ENCODE results near the gene ABAT. TPM values are rescaled to one million over a fixed set of nuclear protein-coding genes. Genes with fewer than 3 reads are reported as not detected.

ABAT gene
- total RNA-seq, 2 donors from 2014 or later = 9.3 to 9.8 TPM

GRCh38 chr16:8708536-8708935 is 34.1 kb downstream of the ABAT start:
- Histone ChIP-seq H3K27me3 (replicated peaks; ENCODE audit: insufficient read depth) (no peaks in the 10 kb centered on the region), H3K9me3 (no peaks in the 10 kb centered on the region), H3K27ac (no peak overlapping the region), H3K4me3 (no peak overlapping the region), H3K36me3 (peaks cover 4% of the 10 kb centered on the region), H3K4me1 (ENCODE audit: control insufficient read depth in 1 of 2, low read depth in 2 of 2) (no peaks in the 10 kb centered on the region)
- no peak for DNase-seq (ENCODE audit: low spot score)
- TF ChIP-seq CTCF (IDR thresholded peaks at IDR 0.05) = no peak
- no peak for ATAC-seq (ENCODE audit: insufficient number of reproducible peaks, low FRiP score, low read depth)

GRCh38 chr16:8712589-8713361 is 38.4 kb downstream of the ABAT start:
- H3K9me3 ChIP-seq = peaks cover 5% of the 10 kb centered on the region
- peaks cover 7% of the 10 kb centered on the region for H3K36me3 ChIP-seq
- H3K4me3 ChIP-seq = no peak overlapping the region
- H3K27ac ChIP-seq = no peak overlapping the region
- DNase-seq (ENCODE audit: low spot score) = no peak
- no peaks in the 10 kb centered on the region for H3K4me1 ChIP-seq (ENCODE audit: control insufficient read depth in 1 of 2, low read depth in 2 of 2)
- no peak for ATAC-seq (ENCODE audit: insufficient number of reproducible peaks, low FRiP score, low read depth)
- TF ChIP-seq CTCF (IDR thresholded peaks at IDR 0.05) = no peak
- H3K27me3 ChIP-seq (replicated peaks; ENCODE audit: insufficient read depth) = no peaks in the 10 kb centered on the region

- ATAC-seq (ENCODE audit: insufficient number of reproducible peaks, low FRiP score, low read depth) (no peak), DNase-seq (ENCODE audit: low spot score) (no peak)
- no peaks in the 10 kb centered on the region for H3K4me1 ChIP-seq (ENCODE audit: control insufficient read depth in 1 of 2, low read depth in 2 of 2)
- TF ChIP-seq CTCF (IDR thresholded peaks at IDR 0.05) = no peak
- H3K36me3 ChIP-seq = peaks cover 7% of the 10 kb centered on the region
- H3K9me3 ChIP-seq = peaks cover 5% of the 10 kb centered on the region
- H3K27ac ChIP-seq = no peak overlapping the region
- no peaks in the 10 kb centered on the region for H3K27me3 ChIP-seq (replicated peaks; ENCODE audit: insufficient read depth)
- H3K4me3 ChIP-seq = no peak overlapping the region
Measured at GRCh38 chr16:8713635-8714172, 39.3 kb downstream of the ABAT start.

- TF ChIP-seq CTCF (IDR thresholded peaks at IDR 0.05) = no peak
- DNase-seq (ENCODE audit: low spot score) (no peak), ATAC-seq (ENCODE audit: insufficient number of reproducible peaks, low FRiP score, low read depth) (no peak)
- no peak overlapping the region for H3K4me3 ChIP-seq
- H3K36me3 ChIP-seq = peaks cover 7% of the 10 kb centered on the region
- no peak overlapping the region for H3K27ac ChIP-seq
- H3K9me3 ChIP-seq = peaks cover 5% of the 10 kb centered on the region
- no peaks in the 10 kb centered on the region for H3K4me1 ChIP-seq (ENCODE audit: control insufficient read depth in 1 of 2, low read depth in 2 of 2)
- H3K27me3 ChIP-seq (replicated peaks; ENCODE audit: insufficient read depth) = no peaks in the 10 kb centered on the region
Measured at GRCh38 chr16:8714174-8714573, 39.8 kb downstream of the ABAT start.

GRCh38 chr16:8714807-8715206 is 40.4 kb downstream of the ABAT start:
- no peaks in the 10 kb centered on the region for H3K27me3 ChIP-seq (replicated peaks; ENCODE audit: insufficient read depth)
- H3K27ac ChIP-seq = no peak overlapping the region
- TF ChIP-seq CTCF (IDR thresholded peaks at IDR 0.05) = no peak
- peaks cover 5% of the 10 kb centered on the region for H3K9me3 ChIP-seq
- no peaks in the 10 kb centered on the region for H3K4me1 ChIP-seq (ENCODE audit: control insufficient read depth in 1 of 2, low read depth in 2 of 2)
- peaks cover 7% of the 10 kb centered on the region for H3K36me3 ChIP-seq
- H3K4me3 ChIP-seq = no peak overlapping the region
- no peak for DNase-seq (ENCODE audit: low spot score)
- no peak for ATAC-seq (ENCODE audit: insufficient number of reproducible peaks, low FRiP score, low read depth)
